CD4-positive, alpha-beta T cell (primary cell): ENCODE data around the gene SCGB1C2. TPM values are rescaled to one million over a fixed set of nuclear protein-coding genes. Genes with fewer than 3 reads are reported as not detected.
"Not testable (repeated sequence)": the region's sequence is repeated elsewhere in the genome, so short reads cannot be mapped to it uniquely, and the experiment has no call there.

Source experiments
- ATAC-seq: fragments of 200-7000 bp; cut with Tn5 transposase; one replicate; pipeline ENCODE4 v1.10.0; 2022; ENCODE audit warnings: mild to moderate bottlenecking; ENCODE audit not compliant: poor library complexity
- CTCF ChIA-PET: fragments of 350-600 bp; sonication (Branson Sonifier 250); formaldehyde crosslinking; loops from one replicate; lab custom pipeline; 2021; ENCODE audit warnings: antibody characterized with exemption, inconsistent platforms; lab: Charles Lee
- POLR2A ChIA-PET: fragments of 350-600 bp; sonication (Branson Sonifier 250); formaldehyde crosslinking; loops from one replicate; lab custom pipeline; 2021; ENCODE audit warnings: antibody characterized with exemption, inconsistent platforms; lab: Charles Lee
- DNase-seq, 14 experiments: peaks; one replicate each; pipeline ENCODE4 v3.0.0-alpha.2; 2013 to 2020; ENCODE audit warnings: mixed read lengths in 2 of 14
- H3K27ac ChIP-seq, 2 donors: one replicate each; pipeline versions ENCODE4 v1.5.1 to v1.7.0; 2013; ENCODE audit warnings: low read length in 2 of 2, low read depth in 1 of 2, mild to moderate bottlenecking in 1 of 2
- H3K27me3 ChIP-seq, 2 experiments: 1 replicate in 1 of 2; 2 replicates in 1 of 2; pipeline versions ENCODE4 v1.6.1 to v1.7.0; 2013; ENCODE audit warnings: low read length in 2 of 2, control low read depth in 1 of 2, mild to moderate bottlenecking in 1 of 2, moderate library complexity in 1 of 2; ENCODE audit not compliant: insufficient read depth in 2 of 2, control insufficient read depth in 1 of 2
- H3K36me3 ChIP-seq: one replicate; pipeline ENCODE4 v1.6.1; 2013; ENCODE audit warnings: low read length, control low read depth; ENCODE audit not compliant: insufficient read depth
- H3K4me1 ChIP-seq: one replicate; pipeline ENCODE4 v1.6.1; 2013; ENCODE audit warnings: low read length, control low read depth; ENCODE audit not compliant: insufficient read depth
- H3K4me3 ChIP-seq: one replicate; pipeline ENCODE4 v1.5.1; 2013; ENCODE audit warnings: mild to moderate bottlenecking, low read length, moderate library complexity
- H3K9me3 ChIP-seq, 2 experiments: 1 replicate in 1 of 2; 2 replicates in 1 of 2; pipeline versions ENCODE4 v1.6.1 to v1.7.0; 2013; ENCODE audit warnings: low read length in 2 of 2, mild to moderate bottlenecking in 2 of 2, control low read depth in 1 of 2, moderate library complexity in 1 of 2; ENCODE audit not compliant: control insufficient read depth in 1 of 2, insufficient read depth in 1 of 2
- H3K27ac Mint-ChIP-seq: one replicate; pipeline ENCODE4 v1.8.0; 2020; ENCODE audit warnings: mixed read lengths
- H3K27me3 Mint-ChIP-seq: one replicate; pipeline ENCODE4 v1.8.0; 2021; ENCODE audit warnings: mixed read lengths
- H3K36me3 Mint-ChIP-seq: one replicate; pipeline ENCODE4 v1.8.0; 2021; ENCODE audit warnings: low read depth, mixed read lengths
- H3K4me1 Mint-ChIP-seq: one replicate; pipeline ENCODE4 v1.8.0; 2021; ENCODE audit warnings: low read depth, mixed read lengths
- H3K4me3 Mint-ChIP-seq: one replicate; pipeline ENCODE4 v1.8.0; 2020; ENCODE audit warnings: mild to moderate bottlenecking, mixed read lengths
- H3K9me3 Mint-ChIP-seq: one replicate; pipeline ENCODE4 v1.8.0; 2020; ENCODE audit warnings: mixed read lengths
- CTCF ChIP-seq: fragments of 200-600 bp; IDR thresholded peaks from one replicate; pipeline ENCODE4 v1.8.0; 2022; ENCODE audit warnings: antibody characterized with exemption, mild to moderate bottlenecking
- intact Hi-C, 2 experiments: fragments of 100-400 bp; cut with DNase I in 1 of 2; cut with micrococcal nuclease in 1 of 2; formaldehyde crosslinking; loops; one replicate each; pipeline versions ENCODE4 v1.15.1 to v1.9.0; 2023 to 2025; cut with DNase I, micrococcal nuclease
- total RNA-seq, 174 experiments: library from RNA in 2 of 174; stranded (reverse) in 2 of 174; gene quantifications; one replicate each; pipeline ENCODE4 v1.2.3 and lab custom pipeline; 2021 to 2026

SCGB1C2 gene
- total RNA-seq, 2 experiments from 2014 or later = not detected

DNA sequence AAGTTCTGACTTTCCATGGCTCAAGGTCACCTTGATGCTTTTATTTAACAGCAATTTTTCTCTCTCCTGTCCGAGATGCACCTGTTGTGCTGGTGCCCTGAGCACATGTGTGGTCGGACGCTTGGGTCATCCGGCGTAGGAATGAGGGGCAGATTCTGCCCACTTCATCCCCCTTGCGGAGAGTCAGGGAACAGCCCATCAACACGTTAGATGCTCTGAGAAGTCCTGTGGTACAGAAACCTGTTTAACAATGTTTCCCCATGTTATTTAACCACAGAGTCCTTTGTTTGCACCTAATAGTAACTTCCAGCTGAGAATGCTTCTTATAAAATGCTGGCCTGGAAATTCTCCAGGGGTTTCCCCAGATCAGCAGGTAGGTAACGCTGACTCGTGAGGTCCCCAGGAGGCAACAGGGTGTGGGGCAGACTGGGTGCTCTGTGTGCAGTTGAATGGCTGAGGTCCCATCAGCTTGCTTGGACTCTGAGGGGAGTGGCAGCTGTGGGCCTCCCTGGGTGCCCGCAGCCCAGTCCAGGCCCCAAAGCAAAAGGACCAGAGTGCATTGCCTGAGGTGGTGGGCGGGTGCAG lies 26.2 kb downstream of the SCGB1C2 start:
- ChIA-PET POLR2A (no interaction called here), CTCF (no interaction called here)
- Mint-ChIP-seq H3K4me3 (no peak overlapping the region), H3K27me3 (no peaks in the 10 kb centered on the region), H3K9me3 (no peaks in the 10 kb centered on the region), H3K36me3 (no peaks in the 10 kb centered on the region), H3K4me1 (no peaks in the 10 kb centered on the region), H3K27ac (no peak overlapping the region)
- intact Hi-C loops = no loop called here
- Histone ChIP-seq H3K27ac (no peak overlapping the region), H3K4me1 (no peaks in the 10 kb centered on the region), H3K27me3 (peaks cover 0 to 2% of the 10 kb centered on the region in 2 experiments), H3K9me3 (peaks cover 0 to 4% of the 10 kb centered on the region in 2 experiments), H3K4me3 (no peak overlapping the region), H3K36me3 (no peaks in the 10 kb centered on the region)
- TF ChIP-seq CTCF = no peak
- ATAC-seq (no peak), DNase-seq (no peak)

DNA sequence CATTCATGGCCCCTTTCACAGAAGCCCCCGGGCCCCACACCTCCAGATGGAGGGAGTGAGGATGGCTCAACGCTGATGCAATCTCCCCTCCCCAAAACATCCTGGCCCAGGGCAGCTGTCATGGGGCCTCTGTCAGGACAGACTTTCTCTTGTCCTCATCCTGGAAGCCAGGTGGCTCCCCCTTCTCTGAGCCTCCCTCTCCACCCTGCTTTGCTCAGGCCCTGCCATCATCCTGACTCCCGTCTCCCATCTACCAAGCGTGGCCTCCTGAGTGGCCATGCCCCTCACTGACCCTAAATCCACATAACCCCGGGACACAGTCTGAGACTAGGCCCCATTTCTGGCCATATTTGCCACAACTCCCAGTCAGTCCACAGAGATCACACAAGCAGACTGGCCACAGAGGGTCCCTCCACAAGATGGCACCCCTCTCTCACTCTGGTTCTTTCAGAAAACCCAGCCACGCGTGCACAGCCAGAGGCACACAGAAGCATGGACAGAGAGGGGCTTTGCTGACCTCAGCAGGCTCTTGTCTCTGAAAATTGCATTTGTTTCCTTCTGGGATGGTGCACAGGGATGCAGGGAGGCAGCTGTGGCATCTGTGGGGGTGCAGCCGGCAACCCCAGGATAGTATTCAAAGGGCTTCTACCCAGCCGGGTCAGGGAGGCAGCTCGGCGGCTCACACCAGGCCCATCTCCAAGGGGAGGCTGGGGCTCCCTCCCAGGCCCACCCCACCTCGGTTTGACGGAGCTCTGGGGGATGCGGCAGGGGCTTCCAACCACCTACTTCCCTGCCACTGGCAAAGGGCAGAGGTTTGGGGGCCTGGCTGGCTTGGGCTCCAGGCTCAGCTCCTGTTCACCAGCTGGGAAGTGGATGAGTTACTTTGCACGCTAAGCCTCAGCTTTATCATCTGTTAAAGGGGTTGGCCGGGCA lies 27.2 kb downstream of the SCGB1C2 start:
- ATAC-seq (no peak), DNase-seq (peak in 10 of 14 experiments; percentile 11 to 67 (median 38))
- H3K27ac ChIP-seq = no peak overlapping the region
- TF ChIP-seq CTCF = no peak
- Mint-ChIP-seq H3K27ac (no peak overlapping the region), H3K36me3 (no peaks in the 10 kb centered on the region), H3K9me3 (no peaks in the 10 kb centered on the region), H3K27me3 (no peaks in the 10 kb centered on the region), H3K4me3 (no peak overlapping the region), H3K4me1 (no peaks in the 10 kb centered on the region)
- intact Hi-C loops = no loop called here
- CTCF ChIA-PET = no interaction called here
- no peaks in the 10 kb centered on the region for H3K4me1 ChIP-seq
- POLR2A ChIA-PET = no interaction called here
- H3K36me3 ChIP-seq = no peaks in the 10 kb centered on the region
- H3K4me3 ChIP-seq = no peak overlapping the region
- H3K9me3 ChIP-seq = peaks cover 0 to 4% of the 10 kb centered on the region in 2 experiments
- H3K27me3 ChIP-seq = peaks cover 0 to 2% of the 10 kb centered on the region in 2 experiments

- Mint-ChIP-seq H3K4me3 (no peak overlapping the region), H3K9me3 (no peaks in the 10 kb centered on the region), H3K27ac (no peak overlapping the region), H3K4me1 (no peaks in the 10 kb centered on the region), H3K27me3 (no peaks in the 10 kb centered on the region), H3K36me3 (no peaks in the 10 kb centered on the region)
- H3K4me3 ChIP-seq = no peak overlapping the region
- intact Hi-C loops = no loop called here
- DNase-seq = no peak
- no peak for ATAC-seq
- no peak overlapping the region for H3K27ac ChIP-seq
- peaks cover 0 to 4% of the 10 kb centered on the region in 2 experiments for H3K9me3 ChIP-seq
- peaks cover 0 to 2% of the 10 kb centered on the region in 2 experiments for H3K27me3 ChIP-seq
- no peaks in the 10 kb centered on the region for H3K36me3 ChIP-seq
- no peak for TF ChIP-seq CTCF
- H3K4me1 ChIP-seq = no peaks in the 10 kb centered on the region
- ChIA-PET CTCF (no interaction called here), POLR2A (no interaction called here)
Observed at GRCh38 chr17:165939-166338, 28.6 kb downstream of the SCGB1C2 start.

DNA sequence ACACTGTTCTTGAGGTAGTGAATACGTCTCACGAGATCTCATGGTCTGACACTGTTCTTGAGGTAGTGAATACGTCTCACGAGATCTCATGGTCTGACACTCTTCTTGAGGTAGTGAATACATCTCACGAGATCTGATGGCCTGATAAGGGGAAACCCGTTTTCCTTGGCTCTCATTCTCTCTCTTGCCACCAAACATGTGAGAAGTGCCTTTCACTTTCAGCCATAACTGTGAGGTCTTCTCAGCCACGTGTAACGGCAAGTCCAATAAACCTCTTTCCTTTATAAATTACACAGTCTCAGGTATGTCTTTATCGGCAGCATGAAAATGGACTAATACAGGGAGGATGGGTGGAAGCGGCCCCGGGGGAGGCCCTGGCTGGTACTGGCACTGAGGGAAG lies 31.2 kb downstream of the SCGB1C2 start:
- H3K27ac Mint-ChIP-seq, H3K4me3 Mint-ChIP-seq, H3K27me3 Mint-ChIP-seq, intact Hi-C loops, DNase-seq, H3K4me3 ChIP-seq, H3K36me3 Mint-ChIP-seq, H3K4me1 ChIP-seq, H3K9me3 Mint-ChIP-seq, H3K9me3 ChIP-seq, ATAC-seq, H3K4me1 Mint-ChIP-seq, H3K27ac ChIP-seq, H3K36me3 ChIP-seq, CTCF ChIA-PET, H3K27me3 ChIP-seq, POLR2A ChIA-PET: not testable (repeated sequence)
